ENCODE measurements around the gene GAPT.

- TF ChIP-seq BCL11A (tag by site-specific recombination; IDR thresholded peaks at IDR 0.05; ENCODE audit: low read depth) (no peak), ZNF175 (tag by site-specific recombination; IDR thresholded peaks at IDR 0.05) (no peak), GLI2 (tag by site-specific recombination; IDR thresholded peaks at IDR 0.05; ENCODE audit: borderline replicate concordance, low read depth) (no peak), ZNF785 (tag by site-specific recombination; IDR thresholded peaks at IDR 0.05) (no peak), ZNF26 (tag by site-specific recombination; IDR thresholded peaks at IDR 0.05) (no peak), ZNF211 (tag by site-specific recombination; IDR thresholded peaks at IDR 0.05; ENCODE audit: low read depth) (no peak), ZBTB21 (tag by site-specific recombination; IDR thresholded peaks at IDR 0.05) (no peak), ZBTB8A (tag by site-specific recombination; IDR thresholded peaks at IDR 0.05) (no peak), SP7 (tag by site-specific recombination; IDR thresholded peaks at IDR 0.05) (no peak)
- TF ChIP-seq, protein P1, sequence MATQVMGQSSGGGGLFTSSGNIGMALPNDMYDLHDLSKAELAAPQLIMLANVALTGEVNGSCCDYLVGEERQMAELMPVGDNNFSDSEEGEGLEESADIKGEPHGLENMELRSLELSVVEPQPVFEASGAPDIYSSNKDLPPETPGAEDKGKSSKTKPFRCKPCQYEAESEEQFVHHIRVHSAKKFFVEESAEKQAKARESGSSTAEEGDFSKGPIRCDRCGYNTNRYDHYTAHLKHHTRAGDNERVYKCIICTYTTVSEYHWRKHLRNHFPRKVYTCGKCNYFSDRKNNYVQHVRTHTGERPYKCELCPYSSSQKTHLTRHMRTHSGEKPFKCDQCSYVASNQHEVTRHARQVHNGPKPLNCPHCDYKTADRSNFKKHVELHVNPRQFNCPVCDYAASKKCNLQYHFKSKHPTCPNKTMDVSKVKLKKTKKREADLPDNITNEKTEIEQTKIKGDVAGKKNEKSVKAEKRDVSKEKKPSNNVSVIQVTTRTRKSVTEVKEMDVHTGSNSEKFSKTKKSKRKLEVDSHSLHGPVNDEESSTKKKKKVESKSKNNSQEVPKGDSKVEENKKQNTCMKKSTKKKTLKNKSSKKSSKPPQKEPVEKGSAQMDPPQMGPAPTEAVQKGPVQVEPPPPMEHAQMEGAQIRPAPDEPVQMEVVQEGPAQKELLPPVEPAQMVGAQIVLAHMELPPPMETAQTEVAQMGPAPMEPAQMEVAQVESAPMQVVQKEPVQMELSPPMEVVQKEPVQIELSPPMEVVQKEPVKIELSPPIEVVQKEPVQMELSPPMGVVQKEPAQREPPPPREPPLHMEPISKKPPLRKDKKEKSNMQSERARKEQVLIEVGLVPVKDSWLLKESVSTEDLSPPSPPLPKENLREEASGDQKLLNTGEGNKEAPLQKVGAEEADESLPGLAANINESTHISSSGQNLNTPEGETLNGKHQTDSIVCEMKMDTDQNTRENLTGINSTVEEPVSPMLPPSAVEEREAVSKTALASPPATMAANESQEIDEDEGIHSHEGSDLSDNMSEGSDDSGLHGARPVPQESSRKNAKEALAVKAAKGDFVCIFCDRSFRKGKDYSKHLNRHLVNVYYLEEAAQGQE (tag by site-specific recombination; IDR thresholded peaks at IDR 0.05): no peak
- TF ChIP-seq, protein P2, sequence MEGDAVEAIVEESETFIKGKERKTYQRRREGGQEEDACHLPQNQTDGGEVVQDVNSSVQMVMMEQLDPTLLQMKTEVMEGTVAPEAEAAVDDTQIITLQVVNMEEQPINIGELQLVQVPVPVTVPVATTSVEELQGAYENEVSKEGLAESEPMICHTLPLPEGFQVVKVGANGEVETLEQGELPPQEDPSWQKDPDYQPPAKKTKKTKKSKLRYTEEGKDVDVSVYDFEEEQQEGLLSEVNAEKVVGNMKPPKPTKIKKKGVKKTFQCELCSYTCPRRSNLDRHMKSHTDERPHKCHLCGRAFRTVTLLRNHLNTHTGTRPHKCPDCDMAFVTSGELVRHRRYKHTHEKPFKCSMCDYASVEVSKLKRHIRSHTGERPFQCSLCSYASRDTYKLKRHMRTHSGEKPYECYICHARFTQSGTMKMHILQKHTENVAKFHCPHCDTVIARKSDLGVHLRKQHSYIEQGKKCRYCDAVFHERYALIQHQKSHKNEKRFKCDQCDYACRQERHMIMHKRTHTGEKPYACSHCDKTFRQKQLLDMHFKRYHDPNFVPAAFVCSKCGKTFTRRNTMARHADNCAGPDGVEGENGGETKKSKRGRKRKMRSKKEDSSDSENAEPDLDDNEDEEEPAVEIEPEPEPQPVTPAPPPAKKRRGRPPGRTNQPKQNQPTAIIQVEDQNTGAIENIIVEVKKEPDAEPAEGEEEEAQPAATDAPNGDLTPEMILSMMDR (tag by site-specific recombination; IDR thresholded peaks at IDR 0.05): no peak
These were observed 33.0 kb upstream of the GAPT start for GRCh38 chr5:58458141-58458742.

Measured in HEK293 (cell line).